OCI-LY1 (cell line): ENCODE data around the gene UMAD1.

Experiments used
- H2AFZ ChIP-seq: fragments of 200-600 bp; sonication (generic), shearing (Covaris generic); 2 replicates; pipeline ENCODE4 v1.6.0; 2014; ENCODE audit warnings: antibody characterized with exemption, mild to moderate bottlenecking, low read length
- H3F3A ChIP-seq: fragments of 200-600 bp; sonication (generic), shearing (Covaris generic); 2 replicates; pipeline ENCODE4 v1.6.0; 2014; ENCODE audit warnings: mild to moderate bottlenecking, antibody characterized with exemption, low read length, moderate library complexity; ENCODE audit not compliant: insufficient read depth
- H3K27ac ChIP-seq: fragments of 200-600 bp; sonication (generic); 2 replicates; pipeline ENCODE4 v1.5.1; 2014; ENCODE audit warnings: low read length, mixed run types, mild to moderate bottlenecking, low read depth; ENCODE audit not compliant: poor library complexity, severe bottlenecking
- H3K27me3 ChIP-seq: fragments of 200-600 bp; sonication (generic); 2 replicates; pipeline ENCODE4 v1.6.0; 2014; ENCODE audit warnings: antibody characterized with exemption, mild to moderate bottlenecking, low read length, moderate library complexity; ENCODE audit not compliant: insufficient read depth
- H3K36me3 ChIP-seq: fragments of 200-600 bp; sonication (generic); 2 replicates; pipeline ENCODE4 v1.6.1; 2014; ENCODE audit warnings: mild to moderate bottlenecking, antibody characterized with exemption, low read length, moderate library complexity, mixed read lengths; ENCODE audit not compliant: insufficient read depth
- H3K4me1 ChIP-seq: fragments of 200-600 bp; sonication (generic); 2 replicates; pipeline ENCODE4 v1.5.1; 2014; ENCODE audit warnings: mild to moderate bottlenecking, low read length, moderate library complexity; ENCODE audit not compliant: insufficient read depth, severe bottlenecking
- H3K4me2 ChIP-seq: fragments of 200-600 bp; sonication (generic), shearing (Covaris generic); 2 replicates; pipeline ENCODE4 v1.6.1; 2014; ENCODE audit warnings: low read length
- H3K4me3 ChIP-seq: fragments of 200-600 bp; sonication (generic); 2 replicates; pipeline ENCODE4 v1.5.1; 2014; ENCODE audit warnings: low read length, low read depth, mild to moderate bottlenecking, mixed read lengths; ENCODE audit not compliant: poor library complexity, severe bottlenecking
- H3K79me2 ChIP-seq: fragments of 200-600 bp; shearing (Covaris generic); 2 replicates; pipeline ENCODE4 v1.6.1; 2016; ENCODE audit warnings: mixed run types, low read length, mixed read lengths; ENCODE audit not compliant: insufficient read depth
- H3K9ac ChIP-seq: fragments of 200-600 bp; sonication (generic), shearing (Covaris generic); 2 replicates; pipeline ENCODE4 v1.6.1; 2014; ENCODE audit warnings: mild to moderate bottlenecking, low read length, mixed read lengths
- H3K9me2 ChIP-seq: fragments of 200-600 bp; sonication (generic), shearing (Covaris generic); 2 replicates; pipeline ENCODE4 v1.6.1; 2014; ENCODE audit warnings: low read depth, mild to moderate bottlenecking, low read length, mixed read lengths
- H3K9me3 ChIP-seq: fragments of 200-600 bp; shearing (Covaris generic); 2 replicates; pipeline ENCODE4 v1.6.1; 2014; ENCODE audit warnings: low read length, mixed read lengths
- H4K20me1 ChIP-seq: fragments of 200-600 bp; sonication (generic), shearing (Covaris generic); 2 replicates; pipeline ENCODE4 v1.6.0; 2016; ENCODE audit warnings: mild to moderate bottlenecking, low read length; ENCODE audit not compliant: insufficient read depth
- EZH2 ChIP-seq: fragments of 200-600 bp; sonication (generic), shearing (Covaris generic); IDR thresholded peaks from 2 replicates; pipeline ENCODE4 v1.8.0; 2017; ENCODE audit warnings: borderline replicate concordance, mixed run types, mild to moderate bottlenecking, antibody characterized with exemption, low read length, moderate library complexity, mixed read lengths
- TF ChIP-seq, protein P1 (sequence below): fragments of 200-600 bp; sonication (generic), shearing (Covaris generic); IDR thresholded peaks from 2 replicates; pipeline ENCODE4 v1.5.1; 2017; ENCODE audit warnings: mild to moderate bottlenecking, antibody characterized with exemption, low read length, moderate library complexity, mixed read lengths

UMAD1 gene

GRCh38 chr7:7812112-7812511 lies 171.6 kb downstream of the UMAD1 start:
- Histone ChIP-seq H3K79me2 (no peaks in the 10 kb centered on the region), H3K4me2 (no peak overlapping the region), H4K20me1 (no peaks in the 10 kb centered on the region), H2AFZ (no peak overlapping the region), H3K9me3 (no peaks in the 10 kb centered on the region), H3K27me3 (no peaks in the 10 kb centered on the region), H3K4me3 (no peak overlapping the region), H3K9me2 (no peaks in the 10 kb centered on the region), H3K27ac (peak overlapping the region; percentile 5), H3F3A (0 out of 2 replicates have a peak, but pooled peaks cover under 1% of the 10 kb centered on the region), H3K9ac (no peak overlapping the region), H3K4me1 (peaks cover 32% of the 10 kb centered on the region), H3K36me3 (peaks cover 6% of the 10 kb centered on the region)
- TF ChIP-seq, protein P1, sequence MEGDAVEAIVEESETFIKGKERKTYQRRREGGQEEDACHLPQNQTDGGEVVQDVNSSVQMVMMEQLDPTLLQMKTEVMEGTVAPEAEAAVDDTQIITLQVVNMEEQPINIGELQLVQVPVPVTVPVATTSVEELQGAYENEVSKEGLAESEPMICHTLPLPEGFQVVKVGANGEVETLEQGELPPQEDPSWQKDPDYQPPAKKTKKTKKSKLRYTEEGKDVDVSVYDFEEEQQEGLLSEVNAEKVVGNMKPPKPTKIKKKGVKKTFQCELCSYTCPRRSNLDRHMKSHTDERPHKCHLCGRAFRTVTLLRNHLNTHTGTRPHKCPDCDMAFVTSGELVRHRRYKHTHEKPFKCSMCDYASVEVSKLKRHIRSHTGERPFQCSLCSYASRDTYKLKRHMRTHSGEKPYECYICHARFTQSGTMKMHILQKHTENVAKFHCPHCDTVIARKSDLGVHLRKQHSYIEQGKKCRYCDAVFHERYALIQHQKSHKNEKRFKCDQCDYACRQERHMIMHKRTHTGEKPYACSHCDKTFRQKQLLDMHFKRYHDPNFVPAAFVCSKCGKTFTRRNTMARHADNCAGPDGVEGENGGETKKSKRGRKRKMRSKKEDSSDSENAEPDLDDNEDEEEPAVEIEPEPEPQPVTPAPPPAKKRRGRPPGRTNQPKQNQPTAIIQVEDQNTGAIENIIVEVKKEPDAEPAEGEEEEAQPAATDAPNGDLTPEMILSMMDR, result no peak
- TF ChIP-seq EZH2, result no peak

DNA sequence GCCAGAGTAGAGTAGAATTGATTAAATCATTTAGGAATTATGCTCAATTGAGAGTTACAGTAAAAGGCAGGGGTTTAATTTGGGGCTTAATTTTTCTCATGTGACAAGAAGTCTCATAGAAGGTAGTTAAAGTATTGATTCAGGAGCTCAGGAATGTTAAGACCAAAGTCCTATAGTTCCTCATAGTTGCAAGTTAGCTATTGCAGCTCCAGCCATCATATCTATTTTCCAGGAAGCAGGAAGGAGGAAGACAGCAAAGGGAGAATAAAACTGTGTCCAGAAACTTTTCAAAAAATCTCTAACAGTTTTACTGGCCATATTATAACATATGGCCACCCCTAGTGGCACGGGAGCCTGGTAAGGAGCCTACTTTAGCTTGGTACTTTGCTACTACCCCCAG lies 174.8 kb downstream of the UMAD1 start:
- peak overlapping the region; percentile 87 for H3K27ac ChIP-seq
- H3K36me3 ChIP-seq, result peaks cover 6% of the 10 kb centered on the region
- H3K9ac ChIP-seq, result no peak overlapping the region; the same call in 1 of the 2 replicates
- H3K9me2 ChIP-seq, result no peaks in the 10 kb centered on the region
- H4K20me1 ChIP-seq, result no peaks in the 10 kb centered on the region
- H2AFZ ChIP-seq, result no peak overlapping the region
- H3K79me2 ChIP-seq, result no peaks in the 10 kb centered on the region
- H3K4me2 ChIP-seq, result peak overlapping the region; percentile 60
- 0 out of 2 replicates have a peak, but pooled peaks cover 4% of the 10 kb centered on the region for H3F3A ChIP-seq
- H3K27me3 ChIP-seq, result no peaks in the 10 kb centered on the region
- TF ChIP-seq EZH2, result no peak
- TF ChIP-seq, protein P1, result no peak
- H3K4me3 ChIP-seq, result no peak overlapping the region
- H3K9me3 ChIP-seq, result no peaks in the 10 kb centered on the region
- peaks cover 53% of the 10 kb centered on the region for H3K4me1 ChIP-seq

- H3K27ac ChIP-seq, result peak overlapping the region; percentile 87
- no peaks in the 10 kb centered on the region for H4K20me1 ChIP-seq
Measured at GRCh38 chr7:7816084-7816483, 175.5 kb downstream of the UMAD1 start.

More at GRCh38 chr7:7816084-7816483, 175.5 kb downstream of the UMAD1 start:
- Histone ChIP-seq H3F3A (0 out of 2 replicates have a peak, but pooled peaks cover 4% of the 10 kb centered on the region), H3K9me2 (no peaks in the 10 kb centered on the region), H3K36me3 (peaks cover 6% of the 10 kb centered on the region), H3K4me3 (peak overlapping the region; percentile 46), H3K4me1 (peaks cover 60% of the 10 kb centered on the region), H3K4me2 (peak overlapping the region; percentile 60), H3K27me3 (no peaks in the 10 kb centered on the region), H3K9me3 (no peaks in the 10 kb centered on the region), H3K79me2 (no peaks in the 10 kb centered on the region), H3K9ac (peak overlapping the region; percentile 46), H2AFZ (no peak overlapping the region)
- no peak for TF ChIP-seq EZH2
- TF ChIP-seq, protein P1, result no peak
